Neural cell (in vitro differentiated cells): ENCODE data around the gene MIXL1. TPM values are rescaled to one million over a fixed set of nuclear protein-coding genes. Genes with fewer than 3 reads are reported as not detected.

Experiments
- H2AFZ ChIP-seq: fragments of 200-600, 300-800 bp; sonication (generic), shearing (Covaris generic); 2 replicates; pipeline ENCODE4 v1.6.0; 2014; ENCODE audit warnings: low read depth, mild to moderate bottlenecking, antibody characterized with exemption, low read length, moderate library complexity
- H3F3A ChIP-seq: fragments of 200-600 bp; shearing (Covaris generic); 2 replicates; pipeline ENCODE4 v1.6.1; 2016; ENCODE audit warnings: mild to moderate bottlenecking, moderate library complexity, mixed read lengths, antibody characterized with exemption, low read length; ENCODE audit not compliant: insufficient read depth, poor library complexity, severe bottlenecking
- H3K27ac ChIP-seq: fragments of 200-600, 300-800 bp; sonication (generic), shearing (Covaris generic); 2 replicates; pipeline ENCODE4 v1.5.1; 2014; ENCODE audit warnings: mild to moderate bottlenecking, low read length, moderate library complexity
- H3K27me3 ChIP-seq: fragments of 300-800, 200-600 bp; sonication (generic), shearing (Covaris generic); 2 replicates; pipeline ENCODE4 v1.6.0; 2014; ENCODE audit warnings: mild to moderate bottlenecking, low read depth, low read length, moderate library complexity; ENCODE audit not compliant: insufficient read depth
- H3K36me3 ChIP-seq: fragments of 300-800, 200-600 bp; sonication (generic), shearing (Covaris generic); 2 replicates; pipeline ENCODE4 v1.5.1; 2014; ENCODE audit warnings: mild to moderate bottlenecking, antibody characterized with exemption, low read length, moderate library complexity; ENCODE audit not compliant: insufficient read depth
- H3K4me2 ChIP-seq: fragments of 300-800, 200-600 bp; sonication (generic), shearing (Covaris generic); 2 replicates; pipeline ENCODE4 v1.6.0; 2014; ENCODE audit warnings: mild to moderate bottlenecking, low read length
- H3K4me3 ChIP-seq: fragments of 300-800, 200-600 bp; sonication (generic), shearing (Covaris generic); 2 replicates; pipeline ENCODE4 v1.5.1; 2014; ENCODE audit warnings: mild to moderate bottlenecking, low read length, moderate library complexity
- H3K79me2 ChIP-seq: fragments of 200-600 bp; shearing (Covaris generic); replicated peaks from 2 replicates; pipeline ENCODE4 v1.6.0; 2014; ENCODE audit warnings: mild to moderate bottlenecking, low read length, moderate library complexity; ENCODE audit not compliant: insufficient read depth
- H3K9ac ChIP-seq: fragments of 300-800, 200-600 bp; sonication (generic), shearing (Covaris generic); 2 replicates; pipeline ENCODE4 v1.6.1; 2016; ENCODE audit warnings: mild to moderate bottlenecking, low read length, mixed read lengths
- H3K9me2 ChIP-seq: fragments of 200-600 bp; shearing (Covaris generic); 2 replicates; pipeline ENCODE4 v1.6.1; 2016; ENCODE audit warnings: mild to moderate bottlenecking, low read length, mixed read lengths; ENCODE audit not compliant: insufficient read depth
- H3K9me3 ChIP-seq: fragments of 200-600, 300-800 bp; sonication (generic), shearing (Covaris generic); 2 replicates; pipeline ENCODE4 v1.6.1; 2016; ENCODE audit warnings: mild to moderate bottlenecking, mixed run types, low read length, moderate library complexity, mixed read lengths
- H4K20me1 ChIP-seq: fragments of 200-600 bp; shearing (Covaris generic); 2 replicates; pipeline ENCODE4 v1.6.1; 2016; ENCODE audit warnings: mild to moderate bottlenecking, mixed run types; ENCODE audit not compliant: insufficient read depth
- CTCF ChIP-seq: fragments of 450-650 bp; IDR thresholded peaks from 2 replicates; pipeline ENCODE4 v1.5.1; 2014; ENCODE audit warnings: antibody characterized with exemption, mild to moderate bottlenecking, moderate library complexity; ENCODE audit not compliant: poor library complexity, severe bottlenecking
- EP300 ChIP-seq: fragments of 450-650 bp; conservative IDR thresholded peaks from 2 replicates; pipeline ENCODE4 v1.6.1; 2014; ENCODE audit warnings: antibody characterized with exemption, mild to moderate bottlenecking, moderate library complexity; ENCODE audit not compliant: poor library complexity, severe bottlenecking
- EZH2 ChIP-seq: fragments of 200-600, 300-800 bp; shearing (Covaris generic), sonication (generic); IDR thresholded peaks from 2 replicates; pipeline ENCODE4 v1.6.1; 2014; ENCODE audit warnings: antibody characterized with exemption, low read length, borderline replicate concordance, mild to moderate bottlenecking; ENCODE audit not compliant: insufficient read depth, poor library complexity, severe bottlenecking
- MXI1 ChIP-seq: fragments of 450-650 bp; conservative IDR thresholded peaks from 2 replicates; pipeline ENCODE4 v1.6.1; 2014; ENCODE audit warnings: antibody characterized with exemption, mild to moderate bottlenecking; ENCODE audit not compliant: poor library complexity, severe bottlenecking
- POLR2AphosphoS5 ChIP-seq: IDR thresholded peaks from 2 replicates; pipeline ENCODE4 v1.6.1; 2012
- RAD21 ChIP-seq: fragments of 450-650 bp; conservative IDR thresholded peaks from 2 replicates; pipeline ENCODE4 v1.6.1; 2014; ENCODE audit warnings: antibody characterized with exemption, mild to moderate bottlenecking, moderate library complexity
- REST ChIP-seq: IDR thresholded peaks from 2 replicates; pipeline ENCODE4 v1.6.1; 2012; ENCODE audit warnings: borderline replicate concordance
- SMC3 ChIP-seq: fragments of 450-650 bp; conservative IDR thresholded peaks from 2 replicates; pipeline ENCODE4 v1.6.1; 2014; ENCODE audit warnings: antibody characterized with exemption, mild to moderate bottlenecking, moderate library complexity; ENCODE audit not compliant: poor library complexity
- TAF1 ChIP-seq: IDR thresholded peaks from 2 replicates; pipeline ENCODE4 v1.6.1; 2012; ENCODE audit warnings: low read depth
- polyA plus RNA-seq: library from polyadenylated mRNA; depleted of rRNA; stranded (reverse); fragments of >200 nt; gene quantifications from 2 replicates; pipeline ENCODE4 v1.2.3, GENCODE V29; 2014

MIXL1 gene
- polyA plus RNA-seq, 1 donor from 2014 or later = not detected

GRCh38 chr1:226253933-226254332 lies 30.5 kb downstream of the MIXL1 start:
- H3K9me2 ChIP-seq = no peaks in the 10 kb centered on the region
- H3K27me3 ChIP-seq = no peaks in the 10 kb centered on the region
- H3K27ac ChIP-seq = no peak overlapping the region
- no peak overlapping the region for H3K4me3 ChIP-seq
- no peaks in the 10 kb centered on the region for H3F3A ChIP-seq
- no peaks in the 10 kb centered on the region for H4K20me1 ChIP-seq
- no peak overlapping the region for H2AFZ ChIP-seq
- no peaks in the 10 kb centered on the region for H3K36me3 ChIP-seq
- H3K9me3 ChIP-seq = no peaks in the 10 kb centered on the region
- no peak for TF ChIP-seq CTCF
- no peak for TF ChIP-seq REST
- TF ChIP-seq EP300 = no peak
- no peak for TF ChIP-seq POLR2AphosphoS5
- TF ChIP-seq RAD21 = no peak
- TF ChIP-seq TAF1 = no peak
- TF ChIP-seq EZH2 = no peak
- no peak for TF ChIP-seq SMC3
- TF ChIP-seq MXI1 = no peak
- no peak overlapping the region for H3K9ac ChIP-seq
- no peaks in the 10 kb centered on the region for H3K79me2 ChIP-seq
- H3K4me2 ChIP-seq = no peak overlapping the region

- no peaks in the 10 kb centered on the region for H3K79me2 ChIP-seq
- H4K20me1 ChIP-seq = no peaks in the 10 kb centered on the region
- H3K9me2 ChIP-seq = no peaks in the 10 kb centered on the region
- TF ChIP-seq SMC3 (no peak), EP300 (no peak), CTCF (no peak), RAD21 (no peak), MXI1 (no peak), POLR2AphosphoS5 (no peak), TAF1 (no peak), REST (no peak), EZH2 (no peak)
- H3K4me3 ChIP-seq = no peak overlapping the region
- H3K9me3 ChIP-seq = no peaks in the 10 kb centered on the region
- no peak overlapping the region for H3K9ac ChIP-seq
- no peaks in the 10 kb centered on the region for H3F3A ChIP-seq
- no peak overlapping the region for H3K27ac ChIP-seq
- no peak overlapping the region for H3K4me2 ChIP-seq
- no peaks in the 10 kb centered on the region for H3K27me3 ChIP-seq
- no peaks in the 10 kb centered on the region for H3K36me3 ChIP-seq
- no peak overlapping the region for H2AFZ ChIP-seq
Measured at GRCh38 chr1:226255380-226255779, 31.9 kb downstream of the MIXL1 start.
